Endothelial cell of umbilical vein (primary cell): ENCODE measurements around the gene TMEM92. TPM values are rescaled to one million over a fixed set of nuclear protein-coding genes. Genes with fewer than 3 reads are reported as not detected.

ENCODE experiments used
- BruUV-seq: library from RNA; stranded (reverse); fragments of 400-500 nt; replicated peaks from 2 replicates; lab custom pipeline; 2021; lab: Mats Ljungman, UMichigan
- CTCF ChIA-PET: fragments of 300-600, 350-600 bp; sonication (Branson Sonifier 250); formaldehyde crosslinking; loops from one replicate; lab custom pipeline; 2021; ENCODE audit warnings: antibody characterized with exemption, inconsistent platforms; lab: Charles Lee
- POLR2A ChIA-PET: fragments of 300-600, 350-600 bp; sonication (Branson Sonifier 250); formaldehyde crosslinking; loops from one replicate; lab custom pipeline; 2021; ENCODE audit warnings: antibody characterized with exemption, inconsistent platforms; lab: Charles Lee
- DNase-seq: peaks from one replicate; pipeline ENCODE4 v3.0.0-alpha.2; 2011; ENCODE audit warnings: low read depth, low spot score
- FAIRE-seq: peaks from 2 replicates; lab custom pipeline; 2011; peaks lifted over from hg19 to GRCh38; lab: Jason Lieb, UNC
- H2AFZ ChIP-seq: 2 replicates; pipeline ENCODE4 v1.6.0; 2012; ENCODE audit warnings: low read depth, low read length, control low read depth, inconsistent platforms
- H3K27ac ChIP-seq: 2 replicates; pipeline ENCODE4 v1.5.1; 2011; ENCODE audit warnings: low read depth, mild to moderate bottlenecking, control low read depth, low read length, moderate library complexity; ENCODE audit not compliant: insufficient read depth
- H3K27me3 ChIP-seq, 2 experiments: 2 replicates each; pipeline versions ENCODE4 v1.6.0 to v1.6.1; 2011; ENCODE audit warnings: low read length in 2 of 2, mixed read lengths in 1 of 2; ENCODE audit not compliant: control insufficient read depth in 2 of 2, insufficient read depth in 2 of 2
- H3K36me3 ChIP-seq, 2 experiments: 2 replicates in 1 of 2; 3 replicates in 1 of 2; pipeline ENCODE4 v1.5.1; 2011; ENCODE audit warnings: low read length in 2 of 2, mild to moderate bottlenecking in 1 of 2, moderate library complexity in 1 of 2; ENCODE audit not compliant: control insufficient read depth in 2 of 2, insufficient read depth in 2 of 2; ENCODE audit errors: extremely low read depth in 1 of 2
- H3K4me1 ChIP-seq: 3 replicates; pipeline ENCODE4 v1.5.1; 2011; ENCODE audit warnings: mild to moderate bottlenecking, low read length; ENCODE audit not compliant: control insufficient read depth, insufficient read depth; ENCODE audit errors: extremely low read depth
- H3K4me2 ChIP-seq: 2 replicates; pipeline ENCODE4 v1.6.1; 2011; ENCODE audit warnings: low read length, control low read depth, mixed read lengths; ENCODE audit not compliant: insufficient read depth
- H3K4me3 ChIP-seq, 3 experiments: fragments of 200-600 bp in 1 of 3; sonication (generic), shearing (Covaris generic) in 1 of 3; replicated peaks in 1 of 3; 2 replicates each; pipeline ENCODE4 v1.5.1; 2011 to 2016; ENCODE audit warnings: control low read depth in 3 of 3, low read length in 3 of 3, mild to moderate bottlenecking in 2 of 3, inconsistent platforms in 1 of 3, low read depth in 1 of 3, moderate library complexity in 1 of 3; ENCODE audit not compliant: insufficient read depth in 1 of 3
- H3K79me2 ChIP-seq: 2 replicates; pipeline ENCODE4 v1.6.0; 2012; ENCODE audit warnings: low read length, inconsistent platforms; ENCODE audit not compliant: control insufficient read depth, insufficient read depth
- H3K9ac ChIP-seq: replicated peaks from 2 replicates; pipeline ENCODE3; 2011; ENCODE audit warnings: low read length, control low read depth; ENCODE audit not compliant: insufficient read depth; ENCODE audit errors: extremely low read depth
- H3K9me1 ChIP-seq: replicated peaks from 3 replicates; pipeline ENCODE4 v1.6.0; 2011; ENCODE audit warnings: mild to moderate bottlenecking, low read length; ENCODE audit not compliant: control insufficient read depth, insufficient read depth; ENCODE audit errors: extremely low read depth
- H3K9me3 ChIP-seq: replicated peaks from 2 replicates; pipeline ENCODE4 v1.5.1; 2012; ENCODE audit warnings: low read length, inconsistent platforms; ENCODE audit not compliant: control insufficient read depth, insufficient read depth
- H4K20me1 ChIP-seq: replicated peaks from 2 replicates; pipeline ENCODE3; 2011; ENCODE audit warnings: mild to moderate bottlenecking, low read length; ENCODE audit not compliant: control insufficient read depth, insufficient read depth; ENCODE audit errors: extremely low read depth
- CTCF ChIP-seq, 2 donors: IDR thresholded peaks; 1 replicate in 1 of 2; 2 replicates in 1 of 2; pipeline ENCODE4 v1.5.1; 2011; ENCODE audit warnings: low read length in 2 of 2, mild to moderate bottlenecking in 2 of 2, moderate library complexity in 2 of 2, control low read depth in 1 of 2, inconsistent platforms in 1 of 2, low read depth in 1 of 2; ENCODE audit not compliant: insufficient read depth in 1 of 2; ENCODE audit errors: extremely low read depth in 1 of 2
- EZH2 ChIP-seq: IDR thresholded peaks from 2 replicates; pipeline ENCODE4 v1.6.1; 2012; ENCODE audit warnings: borderline replicate concordance, low read depth, mild to moderate bottlenecking, moderate library complexity, low read length, inconsistent platforms; ENCODE audit not compliant: severe bottlenecking
- JUN ChIP-seq: IDR thresholded peaks from 2 replicates; pipeline ENCODE4 v1.6.1; 2011; ENCODE audit warnings: borderline replicate concordance, low read depth; ENCODE audit not compliant: insufficient read length, insufficient read depth
- MAX ChIP-seq: IDR thresholded peaks from 2 replicates; pipeline ENCODE4 v1.6.1; 2011; ENCODE audit not compliant: insufficient read depth, insufficient read length
- MYC ChIP-seq: IDR thresholded peaks from one replicate; pipeline ENCODE4 v1.6.1; 2011; ENCODE audit warnings: mild to moderate bottlenecking, low read depth, low read length
- POLR2AphosphoS5 ChIP-seq: IDR thresholded peaks from 2 replicates; pipeline ENCODE4 v1.6.1; 2012; ENCODE audit warnings: low read depth, mild to moderate bottlenecking, control low read depth, low read length, moderate library complexity; ENCODE audit not compliant: insufficient read depth
- dilution Hi-C: fragments of 300-500 bp; cut with MboI; formaldehyde crosslinking; loops from one replicate; pipeline ENCODE4 v1.15.0; 2019; ENCODE audit warnings: low sequenced_read_pairs; ENCODE audit not compliant: extremely low pct_ligation_motif_present
- intact Hi-C: fragments of 100-400 bp; cut with micrococcal nuclease; formaldehyde crosslinking; loops from one replicate; pipeline ENCODE4 v1.10.0; 2022
- polyA plus RNA-seq, 4 experiments: library from polyadenylated mRNA; depleted of rRNA in 3 of 4; stranded (reverse) in 3 of 4; unstranded in 1 of 4; fragments of >200 nt; gene quantifications; 2 replicates each; pipeline versions ENCODE4 v1.2.1 to v1.2.3, GENCODE V29; 2011 to 2012; ENCODE audit warnings: missing spikeins in 1 of 4
- total RNA-seq: library from RNA; stranded (reverse); gene quantifications from 2 replicates; pipeline ENCODE4 v1.2.3, GENCODE V29; 2021

The TMEM92 gene
- total and polyA plus RNA-seq, 2 donors (not counting 3 experiments of a cell fraction or from before 2014, with no cell fraction given) = 0.03 TPM; not detected in 1

- no peaks in the 10 kb centered on the region for H3K9me3 ChIP-seq
- dilution Hi-C loops (no loop called here), intact Hi-C loops (no loop called here)
- no peak for FAIRE-seq
- ChIA-PET POLR2A (interaction anchor here (0.6 kb wide), 1 partner anchor 78 kb away, joined by 8 read pairs; no protein-coding TSS in a partner anchor), CTCF (interaction anchor here (1.1 to 4.0 kb wide), 5 partner anchors 20 to 108 kb away, joined by 3 to 27 read pairs (median 4); no protein-coding TSS in a partner anchor)
- H3K9me1 ChIP-seq = no peaks in the 10 kb centered on the region
- peaks cover 3 to 6% of the 10 kb centered on the region in 2 experiments for H3K27me3 ChIP-seq
- no peaks in the 10 kb centered on the region for H3K79me2 ChIP-seq
- H3K4me3 ChIP-seq = no peak overlapping the region
- no peak overlapping the region for H3K9ac ChIP-seq
- BruUV-seq = no TSS peak
- no peak for DNase-seq
- TF ChIP-seq JUN (no peak), MYC (no peak), CTCF (IDR thresholded peaks at IDR 0.05; ENCODE audit: extremely low read depth in 1 of 2, insufficient read depth in 1 of 2, low read depth in 1 of 2, low read length in 2 of 2) (no peak), EZH2 (no peak), POLR2AphosphoS5 (no peak), MAX (no peak)
- no peak overlapping the region for H2AFZ ChIP-seq
- H3K4me1 ChIP-seq = peaks cover 10% of the 10 kb centered on the region
- no peaks in the 10 kb centered on the region for H3K36me3 ChIP-seq
- no peaks in the 10 kb centered on the region for H4K20me1 ChIP-seq
- no peak overlapping the region for H3K4me2 ChIP-seq
- H3K27ac ChIP-seq = no peak overlapping the region
Measured at GRCh38 chr17:50277357-50277754, 3.1 kb downstream of the TMEM92 start.
